ENCODE data around the gene ENPP7. TPM values are rescaled to one million over a fixed set of nuclear protein-coding genes. Genes with fewer than 3 reads are reported as not detected.

ENPP7 gene
- total and polyA plus RNA-seq, 2 experiments from 2014 or later, result not detected

DNA sequence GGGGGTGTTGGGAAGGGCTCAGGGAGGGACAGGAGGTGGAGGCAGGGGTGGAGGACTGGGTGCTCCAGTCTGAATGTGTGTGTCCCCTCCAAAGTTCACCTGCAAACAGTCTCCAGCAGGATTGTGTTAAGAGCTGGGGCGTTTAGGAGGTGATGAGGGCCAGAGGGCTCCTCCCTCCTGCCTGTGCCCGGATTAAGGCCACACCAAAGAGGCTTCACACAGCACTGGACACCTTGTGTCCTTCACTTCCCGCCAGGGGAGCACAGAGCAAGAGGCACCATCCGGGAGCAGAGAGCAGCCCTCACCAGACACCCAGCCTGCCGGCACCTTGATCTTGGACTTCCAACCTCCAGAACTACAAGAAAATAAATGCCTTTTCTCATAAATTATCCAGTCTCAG, 30.2 kb upstream of the ENPP7 start:
- 47 to 48% methylated on average over 5 of the region's 5 CpGs for WGBS, 2 experiments (ENCODE audit: low coverage in 1 of 2, low lambda C conversion rate in 2 of 2, missing lambda C conversion rate in 2 of 2)
- Histone ChIP-seq H3K4me1 (ENCODE audit: insufficient read depth) (no peaks in the 10 kb centered on the region), H3K79me2 (ENCODE audit: insufficient read depth) (no peaks in the 10 kb centered on the region), H3K27ac (no peak overlapping the region), H3K9ac (no peak overlapping the region), H3K27me3 (replicated peaks; ENCODE audit: insufficient read depth) (peaks cover 25% of the 10 kb centered on the region), H3K9me3 (ENCODE audit: low read depth) (no peaks in the 10 kb centered on the region), H3K36me3 (ENCODE audit: low read depth) (no peaks in the 10 kb centered on the region), H3K4me2 (ENCODE audit: unreplicated experiment) (no peak overlapping the region), H3F3A (ENCODE audit: insufficient read depth) (no peaks in the 10 kb centered on the region), H2AFZ (no peak overlapping the region), H4K20me1 (ENCODE audit: insufficient read depth) (no peaks in the 10 kb centered on the region), H3K9me2 (ENCODE audit: insufficient read depth) (no peaks in the 10 kb centered on the region), H3K4me3 (no peak overlapping the region)
- in situ Hi-C loops (cut with MboI), result no loop called here
- TF ChIP-seq EZH2 (IDR thresholded peaks at IDR 0.05; ENCODE audit: insufficient read depth, poor library complexity, severe bottlenecking) (no peak), EZH2phosphoT487 (IDR thresholded peaks at IDR 0.05; ENCODE audit: insufficient read depth, low read depth) (no peak)
- DNase-seq, result no peak

DNA sequence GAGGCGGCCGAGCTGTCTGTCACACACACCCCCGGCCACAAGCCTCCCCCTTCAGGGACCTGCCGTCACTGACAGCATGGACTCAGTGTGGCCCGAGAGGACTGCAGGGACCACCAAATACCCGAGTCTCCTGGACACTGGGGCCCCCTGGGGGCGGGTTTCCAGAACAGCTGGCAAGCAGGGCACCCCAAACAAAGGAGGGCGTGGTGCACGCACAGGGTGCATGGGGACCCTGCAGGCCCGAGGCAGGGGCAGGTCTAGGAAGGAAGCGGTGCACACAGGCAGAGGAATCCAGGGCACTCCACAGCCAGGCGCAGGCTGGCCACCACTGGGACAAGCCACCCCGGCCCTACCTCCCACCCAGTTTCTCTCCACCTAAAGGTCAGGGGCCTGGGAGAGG, 28.7 kb upstream of the ENPP7 start:
- H3K36me3 ChIP-seq (ENCODE audit: low read depth), result no peaks in the 10 kb centered on the region
- no peak for DNase-seq
- WGBS, 2 experiments (ENCODE audit: low coverage in 1 of 2, low lambda C conversion rate in 2 of 2, missing lambda C conversion rate in 2 of 2), result 59 to 67% methylated on average over 11 to 13 of the region's 13 CpGs
- no peak overlapping the region for H3K4me3 ChIP-seq
- H3K27me3 ChIP-seq (replicated peaks; ENCODE audit: insufficient read depth), result peaks cover 12% of the 10 kb centered on the region
- H3K9me2 ChIP-seq (ENCODE audit: insufficient read depth), result no peaks in the 10 kb centered on the region
- no peak overlapping the region for H3K9ac ChIP-seq
- no peaks in the 10 kb centered on the region for H3K79me2 ChIP-seq (ENCODE audit: insufficient read depth)
- H3K27ac ChIP-seq, result no peak overlapping the region
- H3K9me3 ChIP-seq (ENCODE audit: low read depth), result no peaks in the 10 kb centered on the region
- in situ Hi-C loops (cut with MboI), result no loop called here
- H3F3A ChIP-seq (ENCODE audit: insufficient read depth), result no peaks in the 10 kb centered on the region
- TF ChIP-seq EZH2phosphoT487 (IDR thresholded peaks at IDR 0.05; ENCODE audit: insufficient read depth, low read depth) (no peak), EZH2 (IDR thresholded peaks at IDR 0.05; ENCODE audit: insufficient read depth, poor library complexity, severe bottlenecking) (no peak)
- H3K4me2 ChIP-seq (ENCODE audit: unreplicated experiment), result no peak overlapping the region
- no peaks in the 10 kb centered on the region for H3K4me1 ChIP-seq (ENCODE audit: insufficient read depth)
- no peaks in the 10 kb centered on the region for H4K20me1 ChIP-seq (ENCODE audit: insufficient read depth)
- no peak overlapping the region for H2AFZ ChIP-seq

DNA sequence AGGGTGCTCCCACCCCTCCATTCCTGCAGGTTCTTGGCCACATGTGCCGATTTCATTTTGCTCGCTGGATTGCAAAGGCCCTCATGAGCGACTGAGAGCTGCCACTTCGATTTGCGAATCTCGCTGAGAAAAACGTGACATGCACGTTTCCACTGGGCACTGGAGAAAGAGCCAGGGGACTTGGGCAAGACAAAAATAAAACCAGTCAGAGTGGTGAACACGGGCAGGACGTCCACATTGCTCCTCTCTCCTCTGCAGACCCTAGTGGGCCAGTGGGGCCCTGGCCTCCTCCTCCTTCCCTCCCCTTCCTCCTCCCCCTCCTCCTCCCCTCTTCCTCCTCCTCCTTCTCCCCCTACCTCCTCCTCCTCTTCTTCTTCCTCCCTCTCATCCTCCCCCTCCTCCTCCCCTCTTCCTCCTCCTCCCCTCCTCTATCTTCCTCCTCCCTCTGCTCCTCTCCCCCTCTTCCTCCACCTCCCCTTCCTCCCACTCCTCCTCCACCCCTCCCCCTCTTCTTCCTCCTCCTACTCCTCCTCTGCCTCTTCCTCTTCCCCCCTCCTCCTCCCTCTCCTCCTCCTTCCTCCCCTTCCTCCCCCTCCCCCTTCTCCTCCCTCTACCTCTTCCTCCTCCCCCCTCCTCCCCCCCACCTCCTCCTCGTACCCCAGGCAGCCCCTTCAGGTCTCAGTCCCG, 28.1 kb upstream of the ENPP7 start:
- H3K9me3 ChIP-seq (ENCODE audit: low read depth), result no peaks in the 10 kb centered on the region
- H2AFZ ChIP-seq, result no peak overlapping the region
- H3K36me3 ChIP-seq (ENCODE audit: low read depth), result no peaks in the 10 kb centered on the region
- TF ChIP-seq EZH2phosphoT487 (IDR thresholded peaks at IDR 0.05; ENCODE audit: insufficient read depth, low read depth) (no peak), EZH2 (IDR thresholded peaks at IDR 0.05; ENCODE audit: insufficient read depth, poor library complexity, severe bottlenecking) (no peak)
- H3K79me2 ChIP-seq (ENCODE audit: insufficient read depth), result no peaks in the 10 kb centered on the region
- no peaks in the 10 kb centered on the region for H4K20me1 ChIP-seq (ENCODE audit: insufficient read depth)
- no peaks in the 10 kb centered on the region for H3F3A ChIP-seq (ENCODE audit: insufficient read depth)
- no peaks in the 10 kb centered on the region for H3K4me1 ChIP-seq (ENCODE audit: insufficient read depth)
- no peak overlapping the region for H3K4me3 ChIP-seq
- no peak overlapping the region for H3K4me2 ChIP-seq (ENCODE audit: unreplicated experiment)
- no peaks in the 10 kb centered on the region for H3K9me2 ChIP-seq (ENCODE audit: insufficient read depth)
- no peak overlapping the region for H3K27ac ChIP-seq
- in situ Hi-C loops (cut with MboI), result no loop called here
- no peak for DNase-seq
- no peak overlapping the region for H3K9ac ChIP-seq
- WGBS, 2 experiments (ENCODE audit: low coverage in 1 of 2, low lambda C conversion rate in 2 of 2, missing lambda C conversion rate in 2 of 2), result 60 to 63% methylated on average over 11 to 12 of the region's 12 CpGs
- peaks cover 5% of the 10 kb centered on the region; the same call in 1 of the 2 replicates for H3K27me3 ChIP-seq (replicated peaks; ENCODE audit: insufficient read depth)

DNA sequence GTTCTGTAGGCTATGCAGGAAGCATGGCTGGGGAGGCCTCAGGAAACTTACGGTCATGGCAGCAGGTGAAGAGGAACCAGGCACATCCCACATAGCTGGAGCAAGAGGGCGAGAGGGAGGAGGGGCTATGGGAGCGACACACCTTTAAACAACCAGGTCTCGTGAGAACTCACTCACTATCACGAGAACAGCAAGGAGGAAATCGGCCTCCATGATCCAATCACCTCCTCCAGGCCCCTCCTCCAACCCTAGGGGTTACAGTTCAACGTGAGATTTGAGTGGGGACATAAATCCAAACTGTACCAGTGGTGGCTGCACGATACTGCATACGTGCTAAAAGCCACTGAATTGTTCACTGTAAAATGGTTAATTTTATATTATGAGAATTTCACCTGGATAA, 26.1 kb upstream of the ENPP7 start:
- Histone ChIP-seq H3K9me3 (ENCODE audit: low read depth) (no peaks in the 10 kb centered on the region), H3K27me3 (replicated peaks; ENCODE audit: insufficient read depth) (no peaks in the 10 kb centered on the region), H3K4me3 (no peak overlapping the region), H3K79me2 (ENCODE audit: insufficient read depth) (no peaks in the 10 kb centered on the region), H3K4me2 (ENCODE audit: unreplicated experiment) (no peak overlapping the region), H2AFZ (no peak overlapping the region), H3K27ac (no peak overlapping the region), H3F3A (ENCODE audit: insufficient read depth) (no peaks in the 10 kb centered on the region), H3K4me1 (ENCODE audit: insufficient read depth) (no peaks in the 10 kb centered on the region), H3K36me3 (ENCODE audit: low read depth) (no peaks in the 10 kb centered on the region), H4K20me1 (ENCODE audit: insufficient read depth) (no peaks in the 10 kb centered on the region), H3K9ac (no peak overlapping the region), H3K9me2 (ENCODE audit: insufficient read depth) (no peaks in the 10 kb centered on the region)
- WGBS, 2 experiments (ENCODE audit: low coverage in 1 of 2, low lambda C conversion rate in 2 of 2, missing lambda C conversion rate in 2 of 2), result 66 to 76% methylated on average over 9 of the region's 9 CpGs
- in situ Hi-C loops (cut with MboI), result no loop called here
- no peak for TF ChIP-seq EZH2phosphoT487 (IDR thresholded peaks at IDR 0.05; ENCODE audit: insufficient read depth, low read depth)
- no peak for TF ChIP-seq EZH2 (IDR thresholded peaks at IDR 0.05; ENCODE audit: insufficient read depth, poor library complexity, severe bottlenecking)
- DNase-seq, result no peak
